K562 (cell line): Measurements from ENCODE around the gene NRXN3. TPM values are rescaled to one million over a fixed set of nuclear protein-coding genes. Genes with fewer than 3 reads are reported as not detected.

Experiments used
- ATAC-seq: fragments of 200-7000 bp; cut with Tn5 transposase; 3 replicates; pipeline ENCODE4 v1.9.1; 2020; ENCODE audit warnings: moderate library complexity
- BruUV-seq: library from RNA; stranded (reverse); fragments of 400-500 nt; replicated peaks from 2 replicates; lab custom pipeline; 2021; lab: Mats Ljungman, UMichigan
- CTCF ChIA-PET: fragments of 300-600 bp; formaldehyde crosslinking; extraction: SDS; loops from one replicate; lab custom pipeline; 2021; ENCODE audit warnings: low intra/inter-chr PET ratio; lab: Yijun Ruan, JAX
- POLR2A ChIA-PET: fragments of 300-600, 350-650 bp; sonication (Branson Sonifier 250); formaldehyde crosslinking; extraction: SDS; loops from one replicate; lab custom pipeline; 2021; ENCODE audit warnings: antibody characterized with exemption, inconsistent platforms; lab: Yijun Ruan, JAX
- DNase-seq, 4 experiments: peaks; one replicate each; pipeline versions ENCODE4 v3.0.0 to v3.0.0-alpha.2; 2011 to 2018; ENCODE audit warnings: low spot score in 3 of 4, mixed read lengths in 3 of 4; ENCODE audit errors: extremely low read depth in 1 of 4
- FAIRE-seq: peaks from 2 replicates; lab custom pipeline; 2011; peaks lifted over from hg19 to GRCh38; lab: Jason Lieb, UNC
- H2AFZ ChIP-seq: 2 replicates; pipeline ENCODE4 v1.6.0; 2011; ENCODE audit warnings: low read depth, low read length, control low read depth, inconsistent platforms
- H3K27ac ChIP-seq: fragments of 200-600 bp; 3 replicates; pipeline ENCODE4 v1.8.0; 2011; ENCODE audit warnings: low read depth, mild to moderate bottlenecking, control low read depth, inconsistent platforms, low read length, moderate library complexity, mixed read lengths; ENCODE audit errors: extremely low read depth
- H3K27me3 ChIP-seq, 2 experiments: fragments of 300-600 bp in 1 of 2; 2 replicates in 1 of 2; 3 replicates in 1 of 2; pipeline versions ENCODE4 v1.6.0 to v1.8.0; 2011; ENCODE audit warnings: inconsistent platforms in 2 of 2, low read length in 2 of 2, mild to moderate bottlenecking in 1 of 2, mixed read lengths in 1 of 2, moderate library complexity in 1 of 2; ENCODE audit not compliant: control insufficient read depth in 2 of 2, insufficient read depth in 2 of 2
- H3K36me3 ChIP-seq: fragments of 300-600 bp; 3 replicates; pipeline ENCODE4 v1.8.0; 2011; ENCODE audit warnings: mild to moderate bottlenecking, low read length, inconsistent platforms; ENCODE audit not compliant: control insufficient read depth, insufficient read depth
- H3K4me1 ChIP-seq, 2 experiments: fragments of 200-600 bp in 1 of 2; replicated peaks in 1 of 2; 2 replicates in 1 of 2; 3 replicates in 1 of 2; pipeline versions ENCODE4 v1.5.1 to v1.8.0; 2011; ENCODE audit warnings: inconsistent platforms in 2 of 2, low read length in 2 of 2, mild to moderate bottlenecking in 1 of 2, mixed read lengths in 1 of 2, moderate library complexity in 1 of 2; ENCODE audit not compliant: control insufficient read depth in 2 of 2, insufficient read depth in 2 of 2
- H3K4me2 ChIP-seq: 2 replicates; pipeline ENCODE4 v1.6.1; 2011; ENCODE audit warnings: low read length, control low read depth, inconsistent platforms, mixed read lengths; ENCODE audit not compliant: insufficient read depth
- H3K4me3 ChIP-seq: fragments of 200-600 bp; sonication (generic), shearing (Covaris generic); 2 replicates; pipeline ENCODE4 v1.5.1; 2016; ENCODE audit warnings: control low read depth, inconsistent platforms
- H3K79me2 ChIP-seq: fragments of 200-600 bp; 3 replicates; pipeline ENCODE4 v1.8.0; 2011; ENCODE audit warnings: low read length, inconsistent platforms; ENCODE audit not compliant: control insufficient read depth, insufficient read depth
- H3K9ac ChIP-seq, 2 experiments: 2 replicates each; pipeline versions ENCODE4 v1.6.0 to v1.6.1; 2011; ENCODE audit warnings: low read depth in 2 of 2, low read length in 2 of 2, control low read depth in 1 of 2, inconsistent platforms in 1 of 2, mild to moderate bottlenecking in 1 of 2, mixed read lengths in 1 of 2; ENCODE audit not compliant: insufficient read depth in 1 of 2
- H3K9me1 ChIP-seq: one replicate; pipeline ENCODE4 v1.6.0; 2011; ENCODE audit warnings: inconsistent platforms, mild to moderate bottlenecking, low read length, moderate library complexity; ENCODE audit not compliant: control insufficient read depth, insufficient read depth
- H3K9me3 ChIP-seq: replicated peaks from 2 replicates; pipeline ENCODE4 v1.5.1; 2011; ENCODE audit warnings: low read depth, low read length, inconsistent platforms; ENCODE audit not compliant: control insufficient read depth, insufficient read depth
- H4K20me1 ChIP-seq: replicated peaks from 2 replicates; pipeline ENCODE4 v1.6.1; 2011; ENCODE audit warnings: low read length, inconsistent platforms, mixed read lengths; ENCODE audit not compliant: control insufficient read depth, insufficient read depth
- CBX8 ChIP-seq: fragments of 200-600 bp; sonication (generic); IDR thresholded peaks from 2 replicates; pipeline ENCODE4 v1.6.1; 2012; ENCODE audit warnings: borderline replicate concordance, mixed run types, low read depth, mild to moderate bottlenecking, moderate library complexity, mixed read lengths, low read length, control low read depth, inconsistent platforms; ENCODE audit not compliant: poor library complexity, severe bottlenecking; ENCODE audit errors: extremely low read depth
- NFATC3 ChIP-seq: fragments of 450-650 bp; IDR thresholded peaks from 2 replicates; pipeline ENCODE4 v1.6.1; 2017; ENCODE audit warnings: mild to moderate bottlenecking
- PHF8 ChIP-seq: fragments of 200-600 bp; sonication (generic); IDR thresholded peaks from 2 replicates; pipeline ENCODE4 v1.6.1; 2012; ENCODE audit warnings: mixed run types, mild to moderate bottlenecking, inconsistent platforms, low read length, moderate library complexity, borderline replicate concordance
- POLR2AphosphoS2 ChIP-seq: IDR thresholded peaks from 2 replicates; pipeline ENCODE4 v1.6.1; 2012; ENCODE audit warnings: low read length, improper control_type of control experiment
- PTRF ChIP-seq: fragments of 450-650 bp; IDR thresholded peaks from 2 replicates; pipeline ENCODE4 v1.6.1; 2016; ENCODE audit warnings: mild to moderate bottlenecking, missing genetic modification characterization, missing compliant biosample characterization
- RBM25 ChIP-seq: fragments of 200-400 bp; formaldehyde crosslinking; IDR thresholded peaks from 2 replicates; pipeline ENCODE4 v1.6.1; 2018; ENCODE audit warnings: low read length, low read depth, moderate library complexity; ENCODE audit not compliant: severe bottlenecking
- SAFB2 ChIP-seq: fragments of 200-400 bp; formaldehyde crosslinking; IDR thresholded peaks from 2 replicates; pipeline ENCODE4 v1.6.1; 2018; ENCODE audit warnings: borderline replicate concordance, low read length, low read depth, moderate library complexity; ENCODE audit not compliant: severe bottlenecking
- TAF1 ChIP-seq: IDR thresholded peaks from 2 replicates; pipeline ENCODE4 v1.6.1; 2011; ENCODE audit warnings: mild to moderate bottlenecking, low read length, moderate library complexity; ENCODE audit not compliant: insufficient read depth, control insufficient read depth, severe bottlenecking; ENCODE audit errors: extremely low read depth
- TAF15 ChIP-seq: fragments of 200-400 bp; formaldehyde crosslinking; IDR thresholded peaks from 2 replicates; pipeline ENCODE4 v1.6.1; 2017; ENCODE audit warnings: mild to moderate bottlenecking, low read depth, low read length, moderate library complexity
- XRCC3 ChIP-seq: fragments of 450-650 bp; IDR thresholded peaks from 2 replicates; pipeline ENCODE4 v1.6.1; 2017; ENCODE audit warnings: mild to moderate bottlenecking, moderate library complexity
- ZNF551 ChIP-seq: fragments of 250-450 bp; sonication (Bioruptor Pico); IDR thresholded peaks from 2 replicates; pipeline ENCODE4 v1.5.0; 2021; ENCODE audit warnings: mild to moderate bottlenecking, moderate library complexity
- ZNF695 ChIP-seq: fragments of 450-650 bp; formaldehyde crosslinking; IDR thresholded peaks from 2 replicates; pipeline ENCODE4 v1.4.0; 2020; ENCODE audit warnings: mild to moderate bottlenecking, moderate library complexity
- WGBS: fragments of 100-300 bp; shearing (Covaris generic); methylation state at CpG from one replicate; pipeline ENCODE4 v1.1.6; 2016; ENCODE audit warnings: low coverage, mixed read lengths; ENCODE audit not compliant: insufficient coverage; ENCODE audit errors: missing lambda C conversion rate; 5-methylcytosine and 5-hydroxymethylcytosine counted together
- in situ Hi-C: fragments of 300-500 bp; cut with MboI; formaldehyde crosslinking; loops from 4 replicates; pipeline ENCODE4 v1.15.0; 2018; ENCODE audit warnings: inconsistent platforms, mixed read lengths
- intact Hi-C: fragments of 100-400 bp; cut with micrococcal nuclease; formaldehyde crosslinking; loops from 2 replicates; pipeline ENCODE4 v1.14.2; 2022
- polyA plus RNA-seq, 8 experiments: library from polyadenylated mRNA; depleted of rRNA in 4 of 8; stranded (reverse) in 5 of 8; unstranded in 3 of 8; fragments of >200 nt; fragmentation: Nextera tagmentation in 2 of 8; fragmentation: Illumina TruSeq in 1 of 8; extraction: Ambion mirVana in 2 of 8; extraction: Trizol in 1 of 8; gene quantifications; 2 replicates each; pipeline versions ENCODE4 v1.2.1 to v1.2.3, GENCODE V29; 2011 to 2014; ENCODE audit warnings: inconsistent platforms in 1 of 8, missing spikeins in 1 of 8
- total RNA-seq, 7 experiments: library from RNA; depleted of rRNA in 6 of 7; stranded (reverse); fragments of >200 nt in 6 of 7; fragmentation: Illumina TruSeq in 2 of 7; extraction: Trizol in 2 of 7; gene quantifications; 2 replicates each; pipeline versions ENCODE4 v1.2.1 to v1.2.3, GENCODE V29; 2011 to 2021; ENCODE audit warnings: low replicate concordance in 1 of 7
- TF ChIP-seq, protein P1 (sequence below): fragments of 250-450 bp; sonication (Bioruptor Pico); IDR thresholded peaks from 2 replicates; pipeline ENCODE4 v1.8.0; 2021; ENCODE audit warnings: borderline replicate concordance, mild to moderate bottlenecking, moderate library complexity; ENCODE audit not compliant: poor library complexity, severe bottlenecking
- TF ChIP-seq, protein P2 (sequence below): fragments of 250-450 bp; sonication (Bioruptor Pico); IDR thresholded peaks from 2 replicates; pipeline ENCODE4 v1.8.0; 2022; ENCODE audit warnings: moderate library complexity, mild to moderate bottlenecking, inconsistent platforms
- TF ChIP-seq, protein P3 (sequence below): fragments of 150-350 bp; IDR thresholded peaks from 2 replicates; pipeline ENCODE4 v1.6.1; 2014; ENCODE audit warnings: low read depth, mild to moderate bottlenecking, low read length, borderline replicate concordance

NRXN3 gene
- total and polyA plus RNA-seq, 9 of the 15 experiments (the other 6 are each of a cell fraction or from before 2014, with no cell fraction given), result 0.09 TPM; not detected in 8

DNA sequence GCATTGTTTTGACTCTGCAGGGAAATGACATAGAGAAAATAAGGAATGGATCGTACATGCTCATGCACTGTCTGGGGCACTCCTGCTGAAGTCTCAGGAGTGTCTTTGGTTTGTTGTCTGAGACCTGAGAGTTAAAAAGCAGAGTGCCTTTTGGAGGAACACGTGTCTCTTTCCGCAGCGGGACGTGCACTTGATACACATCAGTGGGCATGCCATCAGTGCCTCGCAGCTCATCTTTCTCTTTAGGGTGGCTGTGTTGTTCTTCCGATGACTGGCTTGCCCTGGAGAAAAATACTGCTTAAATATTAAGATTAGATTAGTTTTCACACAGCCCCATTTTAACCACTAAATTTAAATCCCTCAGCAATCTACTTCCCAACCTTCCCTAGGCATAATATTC lies 1205.2 kb downstream of the NRXN3 start:
- CTCF ChIA-PET, result no interaction called here

More for the DNA sequence above, 1205.2 kb downstream of the NRXN3 start:
- POLR2A ChIA-PET, result no interaction called here
- H3K9ac ChIP-seq, result no peak overlapping the region
- ATAC-seq (no peak), DNase-seq (no peak)
- no peak overlapping the region for H3K27ac ChIP-seq
- no peaks in the 10 kb centered on the region for H4K20me1 ChIP-seq
- TF ChIP-seq TAF1 (no peak), XRCC3 (no peak), ZNF551 (no peak), PHF8 (no peak), POLR2AphosphoS2 (no peak), NFATC3 (no peak), TAF15 (no peak), ZNF695 (CRISPR knock-in tag) (no peak), RBM25 (no peak), CBX8 (no peak), PTRF (tag) (no peak), SAFB2 (no peak)
- TF ChIP-seq, protein P1, sequence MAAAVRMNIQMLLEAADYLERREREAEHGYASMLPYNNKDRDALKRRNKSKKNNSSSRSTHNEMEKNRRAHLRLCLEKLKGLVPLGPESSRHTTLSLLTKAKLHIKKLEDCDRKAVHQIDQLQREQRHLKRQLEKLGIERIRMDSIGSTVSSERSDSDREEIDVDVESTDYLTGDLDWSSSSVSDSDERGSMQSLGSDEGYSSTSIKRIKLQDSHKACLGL (CRISPR knock-in tag), result no peak
- TF ChIP-seq, protein P2, sequence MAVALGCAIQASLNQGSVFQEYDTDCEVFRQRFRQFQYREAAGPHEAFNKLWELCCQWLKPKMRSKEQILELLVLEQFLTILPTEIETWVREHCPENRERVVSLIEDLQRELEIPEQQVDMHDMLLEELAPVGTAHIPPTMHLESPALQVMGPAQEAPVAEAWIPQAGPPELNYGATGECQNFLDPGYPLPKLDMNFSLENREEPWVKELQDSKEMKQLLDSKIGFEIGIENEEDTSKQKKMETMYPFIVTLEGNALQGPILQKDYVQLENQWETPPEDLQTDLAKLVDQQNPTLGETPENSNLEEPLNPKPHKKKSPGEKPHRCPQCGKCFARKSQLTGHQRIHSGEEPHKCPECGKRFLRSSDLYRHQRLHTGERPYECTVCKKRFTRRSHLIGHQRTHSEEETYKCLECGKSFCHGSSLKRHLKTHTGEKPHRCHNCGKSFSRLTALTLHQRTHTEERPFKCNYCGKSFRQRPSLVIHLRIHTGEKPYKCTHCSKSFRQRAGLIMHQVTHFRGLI (CRISPR knock-in tag), result no peak
- TF ChIP-seq, protein P3, sequence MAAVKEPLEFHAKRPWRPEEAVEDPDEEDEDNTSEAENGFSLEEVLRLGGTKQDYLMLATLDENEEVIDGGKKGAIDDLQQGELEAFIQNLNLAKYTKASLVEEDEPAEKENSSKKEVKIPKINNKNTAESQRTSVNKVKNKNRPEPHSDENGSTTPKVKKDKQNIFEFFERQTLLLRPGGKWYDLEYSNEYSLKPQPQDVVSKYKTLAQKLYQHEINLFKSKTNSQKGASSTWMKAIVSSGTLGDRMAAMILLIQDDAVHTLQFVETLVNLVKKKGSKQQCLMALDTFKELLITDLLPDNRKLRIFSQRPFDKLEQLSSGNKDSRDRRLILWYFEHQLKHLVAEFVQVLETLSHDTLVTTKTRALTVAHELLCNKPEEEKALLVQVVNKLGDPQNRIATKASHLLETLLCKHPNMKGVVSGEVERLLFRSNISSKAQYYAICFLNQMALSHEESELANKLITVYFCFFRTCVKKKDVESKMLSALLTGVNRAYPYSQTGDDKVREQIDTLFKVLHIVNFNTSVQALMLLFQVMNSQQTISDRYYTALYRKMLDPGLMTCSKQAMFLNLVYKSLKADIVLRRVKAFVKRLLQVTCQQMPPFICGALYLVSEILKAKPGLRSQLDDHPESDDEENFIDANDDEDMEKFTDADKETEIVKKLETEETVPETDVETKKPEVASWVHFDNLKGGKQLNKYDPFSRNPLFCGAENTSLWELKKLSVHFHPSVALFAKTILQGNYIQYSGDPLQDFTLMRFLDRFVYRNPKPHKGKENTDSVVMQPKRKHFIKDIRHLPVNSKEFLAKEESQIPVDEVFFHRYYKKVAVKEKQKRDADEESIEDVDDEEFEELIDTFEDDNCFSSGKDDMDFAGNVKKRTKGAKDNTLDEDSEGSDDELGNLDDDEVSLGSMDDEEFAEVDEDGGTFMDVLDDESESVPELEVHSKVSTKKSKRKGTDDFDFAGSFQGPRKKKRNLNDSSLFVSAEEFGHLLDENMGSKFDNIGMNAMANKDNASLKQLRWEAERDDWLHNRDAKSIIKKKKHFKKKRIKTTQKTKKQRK, result no peak
- TF ChIP-seq, all 486 proteins: peak for 0
- intact Hi-C loops (no loop called here), in situ Hi-C loops (no loop called here)
- Histone ChIP-seq H3K36me3 (no peaks in the 10 kb centered on the region), H3K79me2 (no peaks in the 10 kb centered on the region), H3K9me1 (no peaks in the 10 kb centered on the region), H3K4me1 (no peaks in the 10 kb centered on the region), H3K4me3 (no peak overlapping the region), H3K4me2 (no peak overlapping the region), H3K9me3 (no peaks in the 10 kb centered on the region), H2AFZ (no peak overlapping the region), H3K27me3 (no peaks in the 10 kb centered on the region)
- BruUV-seq, result no TSS peak
- no peak for FAIRE-seq
- WGBS, result 0% methylated on average over 6 of the region's 7 CpGs
